BLaER1 treated with 17β-estradiol and CSF1 and Interleukin-3, amounts not matched to agents 10 nM and 100 nM (cell line): ENCODE measurements around the gene TUBA4B.
"Not testable (repeated sequence)": the region's sequence is repeated elsewhere in the genome, so short reads cannot be mapped to it uniquely, and the experiment has no call there.

Experiments
- H3K27ac ChIP-seq, 11 experiments: shearing (Covaris generic); formaldehyde crosslinking; 2 replicates each; pipeline ENCODE4 v1.8.1; 2022
- H3K27me3 ChIP-seq, 11 experiments: shearing (Covaris generic); formaldehyde crosslinking; 2 replicates each; pipeline ENCODE4 v1.8.1; 2022
- H3K36me3 ChIP-seq, 11 experiments: shearing (Covaris generic); formaldehyde crosslinking; 2 replicates each; pipeline ENCODE4 v1.8.1; 2022
- H3K4me1 ChIP-seq, 10 experiments: shearing (Covaris generic); formaldehyde crosslinking; 2 replicates each; pipeline ENCODE4 v1.8.1; 2022
- H3K4me2 ChIP-seq, 11 experiments: shearing (Covaris generic); formaldehyde crosslinking; 2 replicates each; pipeline ENCODE4 v1.8.1; 2022
- H3K4me3 ChIP-seq, 10 experiments: shearing (Covaris generic); formaldehyde crosslinking; 2 replicates each; pipeline ENCODE4 v1.8.1; 2022
- H3K9ac ChIP-seq, 11 experiments: shearing (Covaris generic); formaldehyde crosslinking; 2 replicates each; pipeline ENCODE4 v1.8.1; 2022
- H3K9me3 ChIP-seq, 11 experiments: shearing (Covaris generic); formaldehyde crosslinking; replicated peaks in 1 of 11; 2 replicates each; pipeline ENCODE4 v1.8.1; 2022
- H4K20me1 ChIP-seq, 11 experiments: shearing (Covaris generic); formaldehyde crosslinking; 2 replicates each; pipeline ENCODE4 v1.8.1; 2022
- Cebpa-rat ChIP-seq, 11 experiments: shearing (Covaris generic); IDR thresholded peaks; 2 replicates each; pipeline ENCODE4 v1.8.1; 2022

TUBA4B gene

DNA sequence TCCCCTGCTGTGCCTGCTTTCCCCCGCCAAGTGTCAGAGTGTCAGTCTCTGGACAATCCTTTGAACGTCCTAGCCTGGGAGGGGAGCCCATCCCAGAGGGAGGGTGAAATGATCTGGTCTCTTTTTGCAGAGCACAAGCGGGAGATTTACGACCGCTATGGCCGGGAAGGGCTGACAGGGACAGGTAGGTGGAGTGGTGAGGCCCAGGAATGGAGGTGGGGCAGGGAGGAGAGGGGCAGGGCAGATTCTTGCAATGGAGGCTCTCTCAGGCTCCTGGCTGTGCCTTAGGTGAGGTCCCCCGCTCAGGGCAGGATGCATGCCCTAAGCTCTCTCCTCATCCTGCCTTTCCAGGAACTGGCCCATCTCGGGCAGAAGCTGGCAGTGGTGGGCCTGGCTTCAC, 28.5 kb downstream of the TUBA4B start:
- Histone ChIP-seq H3K4me2 (peak overlapping the region; percentile 82 to 98 (median 94)), H4K20me1 (peaks cover 17 to 59% (median 28%) of the 10 kb centered on the region in 11 experiments; a peak in 16 of 22 replicates), H3K4me3 (no peak overlapping the region), H3K4me1 (peaks cover 63 to 89% (median 86%) of the 10 kb centered on the region in 10 experiments), H3K9me3 (no peaks in the 10 kb centered on the region), H3K27me3 (no peaks in the 10 kb centered on the region), H3K9ac (peak overlapping the region in 6 of 11 experiments; percentile 29 to 96 (median 80); a peak in 9 of 22 replicates), H3K36me3 (peaks cover 0 to 58% (median 0%) of the 10 kb centered on the region in 11 experiments; a peak in 7 of 22 replicates), H3K27ac (peak overlapping the region in 2 of 11 experiments; percentile 18 to 40; a peak in 1 of 22 replicates)
- no peak for TF ChIP-seq Cebpa-rat (IDR thresholded peaks at IDR 0.05)

DNA sequence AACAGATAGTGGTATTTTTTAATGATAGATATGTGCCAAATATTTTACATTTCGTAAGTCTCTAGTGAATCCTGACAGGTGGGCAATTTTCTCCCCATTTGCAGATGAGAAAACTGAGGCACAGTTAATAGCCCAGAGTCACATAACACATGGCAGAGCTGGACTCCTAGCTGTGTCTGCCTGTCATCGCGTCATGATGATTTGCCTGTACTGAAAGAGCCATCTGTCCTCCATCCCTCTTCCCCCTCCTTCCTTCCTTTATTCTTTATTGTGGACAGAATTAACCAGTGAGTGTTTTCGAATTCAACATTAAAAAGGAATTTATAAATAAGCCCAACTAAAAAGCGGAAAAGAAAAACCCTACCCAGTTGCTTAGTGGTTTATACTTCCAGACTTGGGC, 29.3 kb downstream of the TUBA4B start:
- Histone ChIP-seq H3K27me3 (no peaks in the 10 kb centered on the region), H3K27ac (peak overlapping the region in 2 of 11 experiments; percentile 28 to 43; a peak in 2 of 22 replicates), H3K4me1 (peaks cover 63 to 90% (median 89%) of the 10 kb centered on the region in 10 experiments), H3K9me3 (no peaks in the 10 kb centered on the region), H4K20me1 (peaks cover 17 to 63% (median 28%) of the 10 kb centered on the region in 11 experiments; a peak in 16 of 22 replicates), H3K9ac (peak overlapping the region in 7 of 11 experiments; percentile 18 to 53 (median 48); a peak in 10 of 22 replicates), H3K4me2 (peak overlapping the region; percentile 82 to 98 (median 94)), H3K36me3 (peaks cover 0 to 58% (median 0%) of the 10 kb centered on the region in 11 experiments; a peak in 7 of 22 replicates), H3K4me3 (no peak overlapping the region)
- no peak for TF ChIP-seq Cebpa-rat (IDR thresholded peaks at IDR 0.05)

GRCh38 chr2:219282943-219283581, 30.0 kb downstream of the TUBA4B start:
- Histone ChIP-seq H3K36me3 (peaks cover 0 to 58% (median 0%) of the 10 kb centered on the region in 11 experiments; a peak in 7 of 22 replicates), H3K4me3 (no peak overlapping the region), H3K27ac (peak overlapping the region in 3 of 11 experiments; percentile 25 to 43 (median 28); a peak in 3 of 22 replicates), H3K9me3 (no peaks in the 10 kb centered on the region), H3K4me2 (peak overlapping the region; percentile 82 to 98 (median 94)), H3K27me3 (no peaks in the 10 kb centered on the region), H3K9ac (peak overlapping the region in 8 of 11 experiments; percentile 5 to 53 (median 46); a peak in 12 of 22 replicates), H3K4me1 (peaks cover 59 to 89% (median 82%) of the 10 kb centered on the region in 10 experiments), H4K20me1 (peaks cover 17 to 63% (median 28%) of the 10 kb centered on the region in 11 experiments; a peak in 16 of 22 replicates)
- no peak for TF ChIP-seq Cebpa-rat (IDR thresholded peaks at IDR 0.05)

GRCh38 chr2:219284501-219285372, 31.7 kb downstream of the TUBA4B start:
- Histone ChIP-seq H3K27me3 (no peaks in the 10 kb centered on the region), H3K9ac (peak overlapping the region in 4 of 11 experiments; percentile 2 to 64 (median 24); a peak in 4 of 22 replicates), H3K4me2 (peak overlapping the region; percentile 48 to 98 (median 82)), H3K9me3 (no peaks in the 10 kb centered on the region), H3K27ac (no peak overlapping the region), H3K4me1 (peaks cover 52 to 83% (median 69%) of the 10 kb centered on the region in 10 experiments), H4K20me1 (peaks cover 17 to 63% (median 28%) of the 10 kb centered on the region in 11 experiments; a peak in 16 of 22 replicates), H3K36me3 (peaks cover 0 to 58% (median 0%) of the 10 kb centered on the region in 11 experiments; a peak in 7 of 22 replicates), H3K4me3 (no peak overlapping the region; a peak in 1 of 20 replicates)
- TF ChIP-seq Cebpa-rat (IDR thresholded peaks at IDR 0.05) = no peak

GRCh38 chr2:219285373-219285735, 32.3 kb downstream of the TUBA4B start:
- Histone ChIP-seq H3K4me1 (peaks cover 46 to 83% (median 63%) of the 10 kb centered on the region in 10 experiments), H3K27ac (no peak overlapping the region), H4K20me1 (peaks cover 17 to 60% (median 28%) of the 10 kb centered on the region in 11 experiments; a peak in 16 of 22 replicates), H3K36me3 (peaks cover 0 to 57% (median 0%) of the 10 kb centered on the region in 11 experiments; a peak in 7 of 22 replicates), H3K4me2 (peak overlapping the region; percentile 48 to 98 (median 82)), H3K4me3 (no peak overlapping the region), H3K9ac (peak overlapping the region in 8 of 11 experiments; percentile 2 to 64 (median 28); a peak in 7 of 22 replicates), H3K9me3 (no peaks in the 10 kb centered on the region), H3K27me3 (no peaks in the 10 kb centered on the region)
- TF ChIP-seq Cebpa-rat (IDR thresholded peaks at IDR 0.05) = no peak

DNA sequence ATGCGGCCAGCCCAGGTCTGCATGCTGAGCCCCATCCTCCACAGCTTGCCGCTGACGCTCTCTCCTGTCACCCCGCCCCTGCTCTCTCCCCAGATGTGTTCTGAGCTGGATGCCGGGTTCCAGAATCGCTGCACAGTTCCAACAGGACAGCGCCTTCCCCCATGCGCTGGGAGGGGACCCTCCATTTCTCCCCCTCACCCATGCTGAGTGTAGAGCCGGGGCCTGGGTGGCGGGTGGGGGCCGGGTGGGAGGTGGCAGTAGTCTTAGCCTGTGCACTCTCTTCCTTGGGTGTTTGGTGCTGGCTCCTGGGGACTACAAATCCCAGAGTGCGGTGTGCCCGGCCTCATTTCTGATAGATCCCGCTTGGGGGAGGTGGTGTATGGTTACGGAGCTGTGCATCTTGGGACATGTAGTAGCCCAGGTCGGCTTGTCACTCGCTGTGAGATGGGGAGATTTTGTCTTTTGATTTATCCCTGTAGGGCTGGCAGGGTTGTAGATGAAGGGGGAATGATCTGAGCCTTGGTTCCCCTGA, 32.9 kb downstream of the TUBA4B start:
- Histone ChIP-seq H3K9me3 (no peaks in the 10 kb centered on the region), H3K4me1 (peaks cover 40 to 77% (median 57%) of the 10 kb centered on the region in 10 experiments), H3K4me2 (peak overlapping the region; percentile 48 to 98 (median 82); a peak in 21 of 22 replicates), H4K20me1 (peaks cover 17 to 54% (median 27%) of the 10 kb centered on the region in 11 experiments; a peak in 16 of 22 replicates), H3K27me3 (no peaks in the 10 kb centered on the region), H3K4me3 (no peak overlapping the region), H3K9ac (peak overlapping the region in 7 of 11 experiments; percentile 2 to 64 (median 24); a peak in 4 of 22 replicates), H3K27ac (no peak overlapping the region), H3K36me3 (peaks cover 0 to 51% (median 0%) of the 10 kb centered on the region in 11 experiments; a peak in 7 of 22 replicates)
- TF ChIP-seq Cebpa-rat (IDR thresholded peaks at IDR 0.05) = no peak

DNA sequence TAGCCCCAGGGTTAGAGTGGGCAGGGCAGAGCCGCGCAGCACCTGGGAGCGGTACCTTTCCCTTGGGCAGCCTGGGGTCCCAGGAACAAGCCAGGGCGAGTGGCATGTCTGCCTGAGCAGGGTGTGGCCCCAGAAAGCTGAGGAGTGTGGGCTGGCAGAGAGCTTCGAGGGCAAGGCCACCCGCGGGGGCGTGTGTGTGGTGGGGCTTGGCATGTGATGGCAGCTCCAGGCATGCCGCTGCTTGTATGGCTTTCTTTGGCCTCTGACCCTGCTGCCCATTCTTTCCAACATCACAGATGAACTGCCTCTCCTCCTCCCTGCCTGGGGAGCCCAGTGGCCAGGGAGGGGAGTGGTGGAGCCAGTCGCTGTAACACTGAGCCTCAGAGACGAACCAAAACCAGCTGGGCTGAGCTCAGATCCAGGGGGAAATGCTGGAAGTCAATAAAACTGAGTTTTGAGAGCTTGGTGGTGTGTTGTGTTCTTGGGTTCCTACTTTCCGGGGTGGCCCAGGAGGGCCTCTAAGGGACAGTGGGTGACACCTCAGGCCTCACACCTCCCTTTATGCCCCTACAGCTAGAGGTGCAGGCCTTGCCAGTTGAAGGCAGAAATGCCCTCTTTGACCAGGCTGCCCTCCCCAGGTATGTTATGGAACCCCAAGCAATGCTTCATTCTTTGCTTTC, 33.5 kb downstream of the TUBA4B start:
- Histone ChIP-seq H3K4me2 (peak overlapping the region; percentile 7 to 48 (median 35); a peak in 18 of 22 replicates), H3K27ac (no peak overlapping the region), H4K20me1 (peaks cover 15 to 48% (median 26%) of the 10 kb centered on the region in 11 experiments; a peak in 16 of 22 replicates), H3K9me3 (no peaks in the 10 kb centered on the region), H3K36me3 (peaks cover 0 to 45% (median 0%) of the 10 kb centered on the region in 11 experiments; a peak in 7 of 22 replicates), H3K9ac (no peak overlapping the region), H3K27me3 (no peaks in the 10 kb centered on the region), H3K4me1 (peaks cover 33 to 70% (median 51%) of the 10 kb centered on the region in 10 experiments), H3K4me3 (no peak overlapping the region)
- no peak for TF ChIP-seq Cebpa-rat (IDR thresholded peaks at IDR 0.05)

- Histone ChIP-seq H3K4me1 (peaks cover 28 to 65% (median 46%) of the 10 kb centered on the region in 10 experiments), H3K36me3 (peaks cover 0 to 40% (median 0%) of the 10 kb centered on the region in 11 experiments; a peak in 7 of 22 replicates), H4K20me1 (peaks cover 10 to 43% (median 21%) of the 10 kb centered on the region in 11 experiments; a peak in 15 of 22 replicates), H3K4me2 (0 out of 22 replicates have a peak overlapping the region, but pooled peaks of 2 of the 11 experiments have one; percentile 12 to 36)
- H3K9ac ChIP-seq, H3K4me3 ChIP-seq, H3K27me3 ChIP-seq, H3K9me3 ChIP-seq, H3K27ac ChIP-seq: not testable (repeated sequence)
Observed at GRCh38 chr2:219287116-219287440, 34.0 kb downstream of the TUBA4B start.
